ENCODE data around the gene MGAT5.

The MGAT5 gene

GRCh38 chr2:134231965-134232340 lies 21.9 kb upstream of the MGAT5 start:
- DNase-seq: no peak

GRCh38 chr2:134232461-134232860 lies 21.4 kb upstream of the MGAT5 start:
- no peak for DNase-seq

- DNase-seq: no peak
Measured at GRCh38 chr2:134232868-134233727, 20.8 kb upstream of the MGAT5 start.

- no peak for DNase-seq
Measured at GRCh38 chr2:134233728-134234136, 20.1 kb upstream of the MGAT5 start.

- no peak for DNase-seq
Measured at GRCh38 chr2:134234535-134234934, 19.3 kb upstream of the MGAT5 start.

GRCh38 chr2:134235510-134236144 lies 18.2 kb upstream of the MGAT5 start:
- no peak for DNase-seq

GRCh38 chr2:134238371-134238770 lies 15.5 kb upstream of the MGAT5 start:
- DNase-seq: no peak

- DNase-seq: no peak
Measured at GRCh38 chr2:134240061-134240460, 13.8 kb upstream of the MGAT5 start.

- DNase-seq: no peak
Measured at GRCh38 chr2:134241911-134242310, 12.0 kb upstream of the MGAT5 start.

GRCh38 chr2:134243244-134243643 lies 10.6 kb upstream of the MGAT5 start:
- DNase-seq: no peak

- DNase-seq: no peak
Measured at GRCh38 chr2:134244086-134244485, 9.8 kb upstream of the MGAT5 start.

GRCh38 chr2:134244587-134244986 lies 9.3 kb upstream of the MGAT5 start:
- no peak for DNase-seq

GRCh38 chr2:134245340-134245984 lies 8.4 kb upstream of the MGAT5 start:
- peak; percentile 59 for DNase-seq

- DNase-seq: no peak
Measured at GRCh38 chr2:134246154-134246874, 7.6 kb upstream of the MGAT5 start.

- DNase-seq: no peak
Measured at GRCh38 chr2:134247679-134248078, 6.2 kb upstream of the MGAT5 start.

- peak; percentile 1 for DNase-seq
Measured at GRCh38 chr2:134248913-134249312, 5.0 kb upstream of the MGAT5 start.

- no peak for DNase-seq
Measured at GRCh38 chr2:134249755-134250154, 4.1 kb upstream of the MGAT5 start.

- no peak for DNase-seq
Measured at GRCh38 chr2:134250840-134251461, 2.9 kb upstream of the MGAT5 start.

- no peak for DNase-seq
Measured at GRCh38 chr2:134252092-134252750, 1.7 kb upstream of the MGAT5 start.

GRCh38 chr2:134253117-134253704 lies 661 bp upstream of the MGAT5 start:
- DNase-seq: no peak

- DNase-seq: no peak
Measured at GRCh38 chr2:134254824-134255223, 952 bp downstream of the MGAT5 start.

- no peak for DNase-seq
Measured at GRCh38 chr2:134256956-134257355, 3.1 kb downstream of the MGAT5 start.

Data from GDM1 (cell line).